SK-N-MC (cell line): ENCODE measurements around the gene MRNIP.
A peak's percentile ranks its signal among the peaks of the same experiment; 100 is the strongest.

Experiments used
- EZH2 ChIP-seq: fragments of 200-600 bp; sonication (generic); IDR thresholded peaks from one replicate; pipeline ENCODE4 v1.6.1; 2017; ENCODE audit warnings: antibody characterized with exemption
- POLR2AphosphoS5 ChIP-seq: IDR thresholded peaks from 2 replicates; pipeline ENCODE4 v1.6.1; 2012; ENCODE audit warnings: mild to moderate bottlenecking, low read depth, low read length, borderline replicate concordance

DNA sequence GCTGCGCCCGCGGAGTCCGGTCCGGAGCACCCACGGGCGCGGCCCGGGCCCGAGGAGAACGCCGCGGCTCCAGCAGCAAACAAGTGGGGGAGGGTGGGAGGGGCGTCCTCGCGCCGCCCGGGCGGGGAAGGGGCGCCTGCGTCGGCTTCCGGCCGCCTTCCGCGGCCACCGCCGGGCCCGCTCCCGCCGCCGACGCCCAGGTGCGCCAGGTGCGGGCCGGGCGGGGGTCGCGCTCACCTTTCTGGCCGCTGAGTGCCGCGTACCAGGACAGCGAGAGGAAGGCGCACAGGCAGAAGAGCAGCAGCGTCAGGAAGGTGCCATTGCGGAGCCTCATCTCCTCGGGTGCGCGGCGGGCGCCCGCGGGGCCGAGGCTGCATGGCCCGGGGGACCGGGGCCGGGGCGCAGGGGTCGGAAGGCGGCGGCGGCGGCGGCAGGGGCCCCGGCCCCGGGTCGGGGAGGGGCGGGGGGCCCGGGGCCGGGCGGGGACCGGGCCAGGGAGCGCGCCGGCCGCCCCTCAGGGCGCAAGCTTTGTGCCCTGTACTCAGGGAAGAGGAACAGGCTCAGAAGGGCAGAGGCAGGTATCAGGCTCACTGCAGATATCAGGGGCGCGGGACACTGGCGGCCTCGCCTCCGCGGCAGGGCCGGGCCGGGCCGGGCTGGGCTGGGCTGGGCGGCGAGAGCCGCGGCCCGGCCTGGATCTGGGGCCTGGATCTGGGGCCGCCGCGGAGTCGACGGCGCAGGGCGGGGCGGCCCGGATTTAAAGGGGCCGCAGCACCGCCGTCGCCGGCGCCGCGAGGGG, 52.2 kb downstream of the MRNIP start, which contains the start of gene MGAT4B:
- TF ChIP-seq EZH2: no peak
- peak; percentile 20; the same call in 1 of the 2 replicates for TF ChIP-seq POLR2AphosphoS5
